GM10847 (cell line): Measurements from ENCODE around the gene CPB2.
A peak's percentile ranks its signal among the peaks of the same experiment; 100 is the strongest.

Source experiments
- POLR2A ChIP-seq: IDR thresholded peaks from 2 replicates; pipeline ENCODE4 v1.6.1; 2011; ENCODE audit not compliant: insufficient read length; ENCODE audit errors: extremely low read depth

The CPB2 gene

GRCh38 chr13:46134494-46134893 lies 29.7 kb upstream of the CPB2 start:
- no peak for TF ChIP-seq POLR2A

- no peak for TF ChIP-seq POLR2A
Observed at GRCh38 chr13:46132109-46132508, 27.3 kb upstream of the CPB2 start.

- no peak for TF ChIP-seq POLR2A
Observed at GRCh38 chr13:46131705-46132104, 26.9 kb upstream of the CPB2 start.

- TF ChIP-seq POLR2A: no peak
Observed at GRCh38 chr13:46129955-46130618, 25.3 kb upstream of the CPB2 start.

- no peak for TF ChIP-seq POLR2A
Observed at GRCh38 chr13:46129124-46129523, 24.3 kb upstream of the CPB2 start.

- TF ChIP-seq POLR2A: no peak
Observed at GRCh38 chr13:46127358-46128023, 22.7 kb upstream of the CPB2 start.

- no peak for TF ChIP-seq POLR2A
Observed at GRCh38 chr13:46126552-46127357, 21.9 kb upstream of the CPB2 start.

- no peak for TF ChIP-seq POLR2A
Observed at GRCh38 chr13:46126056-46126455, 21.2 kb upstream of the CPB2 start.

GRCh38 chr13:46124967-46125933 lies 20.4 kb upstream of the CPB2 start:
- peak; percentile 8 for TF ChIP-seq POLR2A

GRCh38 chr13:46124531-46124966 lies 19.7 kb upstream of the CPB2 start:
- peak; percentile 54 for TF ChIP-seq POLR2A

- no peak for TF ChIP-seq POLR2A
Observed at GRCh38 chr13:46122304-46122703, 17.5 kb upstream of the CPB2 start.

- TF ChIP-seq POLR2A: no peak
Observed at GRCh38 chr13:46121597-46122163, 16.8 kb upstream of the CPB2 start.

- TF ChIP-seq POLR2A: no peak
Observed at GRCh38 chr13:46121033-46121432, 16.2 kb upstream of the CPB2 start.

- TF ChIP-seq POLR2A: no peak
Observed at GRCh38 chr13:46119883-46120614, 15.2 kb upstream of the CPB2 start.
